SK-N-SH (cell line): ENCODE results near the gene LTBP2. TPM values are rescaled to one million over a fixed set of nuclear protein-coding genes. Genes with fewer than 3 reads are reported as not detected.

Experiments used
- CTCF ChIA-PET: fragments of 300-600, 350-600 bp; formaldehyde crosslinking; extraction: SDS; loops from one replicate; lab custom pipeline; 2021; lab: Yijun Ruan, JAX
- POLR2A ChIA-PET: fragments of 350-600 bp; sonication (Branson Sonifier 250); formaldehyde crosslinking; extraction: SDS; loops from one replicate; lab custom pipeline; 2020; ENCODE audit warnings: antibody characterized with exemption, inconsistent platforms; lab: Yijun Ruan, JAX
- DNase-seq: peaks from one replicate; pipeline ENCODE4 v3.0.0; 2012
- H2AFZ ChIP-seq: fragments of 200-600 bp; sonication (generic); 2 replicates; pipeline ENCODE4 v1.8.1; 2016; ENCODE audit warnings: antibody characterized with exemption, mild to moderate bottlenecking, low read depth
- H3F3A ChIP-seq: fragments of 200-600 bp; sonication (generic); replicated peaks from 2 replicates; pipeline ENCODE3; 2016; ENCODE audit warnings: antibody characterized with exemption, mild to moderate bottlenecking; ENCODE audit not compliant: insufficient read depth
- H3K27ac ChIP-seq, 2 experiments: fragments of 200-500 bp in 1 of 2; fragments of 200-600 bp in 1 of 2; sonication (Bioruptor generic) in 1 of 2; sonication (generic), shearing (Covaris generic) in 1 of 2; 2 replicates each; pipeline versions ENCODE4 v1.5.1 to v1.6.1; 2014 to 2016; ENCODE audit warnings: low read depth in 2 of 2, inconsistent platforms in 1 of 2, low read length in 1 of 2, mild to moderate bottlenecking in 1 of 2, mixed read lengths in 1 of 2
- H3K27me3 ChIP-seq: fragments of 200-600 bp; sonication (generic), shearing (Covaris generic); 2 replicates; pipeline ENCODE4 v1.6.1; 2016; ENCODE audit warnings: mixed run types; ENCODE audit not compliant: insufficient read depth
- H3K36me3 ChIP-seq, 2 experiments: fragments of 200-500 bp in 1 of 2; fragments of 200-600 bp in 1 of 2; sonication (Bioruptor generic) in 1 of 2; sonication (generic) in 1 of 2; replicated peaks in 1 of 2; 2 replicates each; pipeline versions ENCODE3 to v1.5.1; 2014 to 2016; ENCODE audit warnings: low read length in 1 of 2, mild to moderate bottlenecking in 1 of 2; ENCODE audit not compliant: insufficient read depth in 2 of 2, control insufficient read depth in 1 of 2
- H3K4me1 ChIP-seq, 2 experiments: fragments of 200-500 bp in 1 of 2; fragments of 200-600 bp in 1 of 2; sonication (Bioruptor generic) in 1 of 2; sonication (generic), shearing (Covaris generic) in 1 of 2; 2 replicates each; pipeline versions ENCODE4 v1.5.1 to v1.6.1; 2014 to 2016; ENCODE audit warnings: low read depth in 1 of 2, low read length in 1 of 2, mixed run types in 1 of 2; ENCODE audit not compliant: insufficient read depth in 2 of 2, control insufficient read depth in 1 of 2
- H3K4me2 ChIP-seq: fragments of 200-600 bp; sonication (generic), shearing (Covaris generic); 2 replicates; pipeline ENCODE4 v1.6.1; 2017; ENCODE audit warnings: mixed run types
- H3K4me3 ChIP-seq, 2 experiments: fragments of 200-500 bp in 1 of 2; fragments of 200-600 bp in 1 of 2; sonication (Bioruptor generic) in 1 of 2; sonication (generic), shearing (Covaris generic) in 1 of 2; 2 replicates each; pipeline versions ENCODE4 v1.5.1 to v1.8.1; 2014 to 2016; ENCODE audit warnings: low read depth in 2 of 2, inconsistent platforms in 1 of 2, low read length in 1 of 2, mild to moderate bottlenecking in 1 of 2, mixed read lengths in 1 of 2, moderate library complexity in 1 of 2
- H3K79me2 ChIP-seq: fragments of 200-600 bp; sonication (generic); 2 replicates; pipeline ENCODE4 v1.8.1; 2017; ENCODE audit warnings: mild to moderate bottlenecking; ENCODE audit not compliant: insufficient read depth
- H3K9ac ChIP-seq: fragments of 200-600 bp; sonication (generic); 2 replicates; pipeline ENCODE4 v1.6.1; 2017; ENCODE audit warnings: mixed run types
- H3K9me2 ChIP-seq: fragments of 200-600 bp; sonication (generic); 2 replicates; pipeline ENCODE4 v1.6.1; 2017; ENCODE audit warnings: mixed run types
- H3K9me3 ChIP-seq: fragments of 200-600 bp; sonication (generic); 2 replicates; pipeline ENCODE4 v1.6.1; 2017; ENCODE audit warnings: mixed run types, mild to moderate bottlenecking, moderate library complexity
- H4K20me1 ChIP-seq: fragments of 200-600 bp; sonication (generic); 2 replicates; pipeline ENCODE4 v1.6.1; 2017; ENCODE audit warnings: mild to moderate bottlenecking, mixed run types; ENCODE audit not compliant: insufficient read depth
- CHD2 ChIP-seq: fragments of 150-350 bp; IDR thresholded peaks from 2 replicates; pipeline ENCODE4 v1.6.1; 2018; ENCODE audit warnings: low read length; ENCODE audit not compliant: partially characterized antibody
- CTCF ChIP-seq: fragments of 200-600 bp; sonication (generic); IDR thresholded peaks from 2 replicates; pipeline ENCODE4 v1.6.1; 2017; ENCODE audit warnings: antibody characterized with exemption, mild to moderate bottlenecking, moderate library complexity
- EP300 ChIP-seq, 2 experiments: IDR thresholded peaks; 2 replicates each; pipeline versions ENCODE4 v1.4.0 to v1.6.1; 2012; ENCODE audit warnings: borderline replicate concordance in 1 of 2, low read depth in 1 of 2, low read length in 1 of 2
- EZH2phosphoT487 ChIP-seq: fragments of 200-600 bp; sonication (generic); IDR thresholded peaks from 2 replicates; pipeline ENCODE4 v1.6.1; 2017; ENCODE audit warnings: low read depth, mixed run types, mild to moderate bottlenecking, antibody characterized with exemption, moderate library complexity, borderline replicate concordance
- FOSL2 ChIP-seq: IDR thresholded peaks from 2 replicates; pipeline ENCODE4 v1.4.0; 2012; ENCODE audit warnings: low read depth, mild to moderate bottlenecking, moderate library complexity, borderline replicate concordance
- FOXM1 ChIP-seq: IDR thresholded peaks from 2 replicates; pipeline ENCODE4 v1.4.0; 2012; ENCODE audit warnings: low read depth, mild to moderate bottlenecking
- GABPA ChIP-seq: IDR thresholded peaks from 2 replicates; pipeline ENCODE4 v1.4.0; 2012; ENCODE audit warnings: low read depth, mild to moderate bottlenecking
- GATA2 ChIP-seq: sonication (generic); formaldehyde crosslinking; IDR thresholded peaks from 2 replicates; pipeline ENCODE4 v1.5.0; 2020; ENCODE audit warnings: mild to moderate bottlenecking, missing genetic modification reagents
- JUND ChIP-seq: IDR thresholded peaks from 2 replicates; pipeline ENCODE4 v1.4.0; 2012
- MAX ChIP-seq: IDR thresholded peaks from 2 replicates; pipeline ENCODE4 v1.4.0; 2012; ENCODE audit warnings: low read depth
- MXI1 ChIP-seq: IDR thresholded peaks from 2 replicates; pipeline ENCODE4 v1.6.1; 2012; ENCODE audit warnings: mild to moderate bottlenecking, low read depth, low read length, improper control_type of control experiment
- NRF1 ChIP-seq: IDR thresholded peaks from 2 replicates; pipeline ENCODE4 v1.6.1; 2012; ENCODE audit warnings: low read depth, mild to moderate bottlenecking, low read length
- POLR2AphosphoS5 ChIP-seq: IDR thresholded peaks from 2 replicates; pipeline ENCODE4 v1.6.1; 2012; ENCODE audit warnings: low read depth, low read length
- RAD21 ChIP-seq: IDR thresholded peaks from 2 replicates; pipeline ENCODE4 v1.6.1; 2012; ENCODE audit warnings: mild to moderate bottlenecking, low read length
- RFX5 ChIP-seq: IDR thresholded peaks from 2 replicates; pipeline ENCODE4 v1.6.1; 2012; ENCODE audit warnings: mild to moderate bottlenecking, improper control_type of control experiment, low read length
- RXRA ChIP-seq: IDR thresholded peaks from 2 replicates; pipeline ENCODE4 v1.4.0; 2012; ENCODE audit warnings: low read depth, mild to moderate bottlenecking, borderline replicate concordance
- SIN3A ChIP-seq: IDR thresholded peaks from 2 replicates; pipeline ENCODE4 v1.6.1; 2012; ENCODE audit warnings: low read depth, mild to moderate bottlenecking, low read length, moderate library complexity, borderline replicate concordance
- SMC3 ChIP-seq: IDR thresholded peaks from 2 replicates; pipeline ENCODE4 v1.6.1; 2012; ENCODE audit warnings: low read depth, low read length, improper control_type of control experiment
- TCF12 ChIP-seq: IDR thresholded peaks from 2 replicates; pipeline ENCODE4 v1.4.0; 2012
- TEAD4 ChIP-seq: IDR thresholded peaks from 2 replicates; pipeline ENCODE4 v1.4.0; 2012; ENCODE audit warnings: mild to moderate bottlenecking, borderline replicate concordance; ENCODE audit not compliant: insufficient read depth
- USF1 ChIP-seq: IDR thresholded peaks from 2 replicates; pipeline ENCODE4 v1.4.0; 2012; ENCODE audit warnings: low read depth, borderline replicate concordance
- ZBTB33 ChIP-seq: IDR thresholded peaks from 2 replicates; pipeline ENCODE4 v1.4.0; 2012; ENCODE audit warnings: low read depth, borderline replicate concordance
- WGBS: methylation state at CpG from one replicate; pipeline ENCODE4 v1.1.6; 2017; ENCODE audit warnings: low lambda C conversion rate; 5-methylcytosine and 5-hydroxymethylcytosine counted together
- polyA plus RNA-seq, 3 experiments: library from polyadenylated mRNA; depleted of rRNA; stranded (reverse); fragments of >200 nt; gene quantifications; 2 replicates each; pipeline ENCODE4 v1.2.3, GENCODE V29; 2012

LTBP2 gene
- polyA plus RNA-seq, 1 of the 3 experiments (the other 2 are of a cell fraction), result 58.8 TPM

GRCh38 chr14:74587363-74587707 lies 24.7 kb downstream of the LTBP2 start:
- CTCF ChIA-PET, result interaction anchor here (0.9 to 1.0 kb wide), 2 partner anchors 12 to 24 kb away, joined by 3 to 4 read pairs; no protein-coding TSS in a partner anchor

GRCh38 chr14:74586681-74587362 lies 25.2 kb downstream of the LTBP2 start:
- peaks cover 28% of the 10 kb centered on the region for H4K20me1 ChIP-seq
- peaks cover 23 to 26% of the 10 kb centered on the region in 2 experiments; a peak in 3 of 4 replicates for H3K4me1 ChIP-seq
- ChIA-PET POLR2A (no interaction called here), CTCF (interaction anchor here (0.9 to 1.4 kb wide), 5 partner anchors 12 to 82 kb away, joined by 3 to 4 read pairs (median 3); partner anchors contain the start of gene LTBP2)
- peaks cover 99% of the 10 kb centered on the region for H3K79me2 ChIP-seq
- H3K9me3 ChIP-seq, result no peaks in the 10 kb centered on the region
- no peak for DNase-seq
- no peak overlapping the region for H3K4me2 ChIP-seq
- no peak overlapping the region for H3K27ac ChIP-seq
- no peak overlapping the region for H2AFZ ChIP-seq
- no peaks in the 10 kb centered on the region for H3K27me3 ChIP-seq
- no peak overlapping the region for H3K9ac ChIP-seq
- WGBS, result 96% methylated on average over 18 of the region's 18 CpGs
- peaks cover 29% of the 10 kb centered on the region for H3F3A ChIP-seq
- H3K9me2 ChIP-seq, result no peaks in the 10 kb centered on the region
- no peak overlapping the region for H3K4me3 ChIP-seq
- peaks cover 6 to 18% of the 10 kb centered on the region in 2 experiments for H3K36me3 ChIP-seq
- TF ChIP-seq GABPA (no peak), SMC3 (no peak), TEAD4 (no peak), FOSL2 (no peak), CHD2 (no peak), ZBTB33 (no peak), SIN3A (no peak), FOXM1 (no peak), NRF1 (no peak), JUND (no peak), RAD21 (no peak), USF1 (no peak), MAX (no peak), RXRA (no peak), MXI1 (no peak)

More at GRCh38 chr14:74587363-74587707, 24.7 kb downstream of the LTBP2 start:
- Histone ChIP-seq H3K27me3 (no peaks in the 10 kb centered on the region), H2AFZ (no peak overlapping the region), H4K20me1 (peaks cover 28% of the 10 kb centered on the region), H3K9me3 (no peaks in the 10 kb centered on the region), H3K36me3 (peaks cover 6 to 20% of the 10 kb centered on the region in 2 experiments), H3K9me2 (no peaks in the 10 kb centered on the region), H3K27ac (no peak overlapping the region), H3K4me1 (peaks cover 20 to 26% of the 10 kb centered on the region in 2 experiments; a peak in 3 of 4 replicates), H3K9ac (no peak overlapping the region), H3K4me3 (no peak overlapping the region), H3F3A (peaks cover 26% of the 10 kb centered on the region), H3K79me2 (peaks cover 99% of the 10 kb centered on the region), H3K4me2 (no peak overlapping the region)
- no peak for TF ChIP-seq TCF12
- TF ChIP-seq CTCF, result no peak
- TF ChIP-seq GATA2 (CRISPR knock-in tag), result no peak
- TF ChIP-seq RFX5, result no peak
- no peak for TF ChIP-seq MXI1
- no peak for TF ChIP-seq RXRA
- no peak for TF ChIP-seq FOXM1
- no peak for TF ChIP-seq EP300 (IDR thresholded peaks at IDR 0.05; ENCODE audit: borderline replicate concordance in 1 of 2, low read depth in 1 of 2, low read length in 1 of 2)
- TF ChIP-seq EZH2phosphoT487, result no peak
- TF ChIP-seq POLR2AphosphoS5, result no peak
- no peak for TF ChIP-seq CHD2
- TF ChIP-seq TEAD4, result no peak
- 92% methylated on average over 10 of the region's 10 CpGs for WGBS
- POLR2A ChIA-PET, result no interaction called here
- no peak for DNase-seq
